ENCODE results near the gene DCAF8.
A peak's percentile ranks its signal among the peaks of the same experiment; 100 is the strongest.

Gene DCAF8

DNA sequence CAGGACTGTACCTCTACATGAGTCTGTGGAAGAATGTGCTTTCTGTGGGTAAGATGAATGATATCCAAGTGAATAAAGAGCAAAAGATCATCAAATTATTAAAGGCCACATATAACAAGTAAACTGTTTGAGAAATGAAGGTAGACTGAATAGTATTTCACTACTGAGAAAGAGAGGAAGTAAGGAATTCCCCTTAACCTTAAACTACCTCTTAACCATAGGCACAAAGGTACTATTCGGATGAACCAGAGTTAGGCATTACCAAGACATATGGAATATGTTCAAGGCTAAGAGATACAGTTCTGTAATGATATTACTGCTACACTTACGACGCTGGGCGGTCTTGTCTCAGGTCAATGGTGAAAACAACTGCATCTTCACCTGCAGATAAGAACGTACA is 25.5 kb downstream of the DCAF8 start:
- no peak for TF ChIP-seq CTCF (IDR thresholded peaks at IDR 0.05; ENCODE audit: control extremely low read depth, extremely low read depth, low read depth, missing control alignments)
- POLR2A ChIA-PET = no interaction called here
- CTCF ChIA-PET = interaction anchor here (5.0 kb wide), 1 partner anchor 15 kb away, joined by 39 read pairs; no protein-coding TSS in a partner anchor
- DNase-seq (ENCODE audit: extremely low spot score) = no peak

- no peak for DNase-seq (ENCODE audit: extremely low spot score)
- no peak for TF ChIP-seq CTCF (IDR thresholded peaks at IDR 0.05; ENCODE audit: control extremely low read depth, extremely low read depth, low read depth, missing control alignments)
- ChIA-PET POLR2A (no interaction called here), CTCF (interaction anchor here (0.9 to 5.0 kb wide), 7 partner anchors 13 to 92 kb away, joined by 3 to 39 read pairs (median 7); no protein-coding TSS in a partner anchor)
These were observed 29.4 kb downstream of the DCAF8 start for GRCh38 chr1:160232911-160233310.

DNA sequence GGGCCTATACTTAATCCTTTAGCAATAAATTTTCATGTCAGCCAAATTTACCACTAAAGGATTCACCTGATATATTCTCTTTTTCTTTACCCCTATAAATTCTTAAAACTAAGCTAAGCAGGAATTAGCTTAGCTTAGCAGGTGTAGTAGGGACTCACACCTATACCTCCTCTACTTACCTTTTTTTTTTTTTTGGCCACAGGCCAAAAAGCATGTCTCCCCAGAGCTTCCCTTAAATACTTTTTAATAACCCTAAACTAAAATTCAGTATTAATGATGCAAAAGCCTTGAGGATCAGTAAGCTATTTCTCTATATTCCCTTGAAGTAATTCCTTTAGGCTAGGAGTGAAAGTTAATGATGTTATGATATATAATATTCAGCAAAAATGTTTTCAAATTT is 33.9 kb downstream of the DCAF8 start:
- ChIA-PET POLR2A (no interaction called here), CTCF (interaction anchor here (1.0 to 5.8 kb wide), 8 partner anchors 7 to 35 kb away, joined by 3 to 45 read pairs (median 4); no protein-coding TSS in a partner anchor)
- no peak for DNase-seq (ENCODE audit: extremely low spot score)
- TF ChIP-seq CTCF (IDR thresholded peaks at IDR 0.05; ENCODE audit: control extremely low read depth, extremely low read depth, low read depth, missing control alignments) = no peak

- no peak for TF ChIP-seq CTCF (IDR thresholded peaks at IDR 0.05; ENCODE audit: control extremely low read depth, extremely low read depth, low read depth, missing control alignments)
- DNase-seq (ENCODE audit: extremely low spot score) = no peak
- ChIA-PET CTCF (interaction anchor here (0.7 to 5.8 kb wide), 11 partner anchors 8 to 126 kb away, joined by 3 to 45 read pairs (median 4); no protein-coding TSS in a partner anchor), POLR2A (no interaction called here)
These were observed 34.8 kb downstream of the DCAF8 start for GRCh38 chr1:160227561-160227960.

- CTCF ChIA-PET = interaction anchor here (0.7 to 5.8 kb wide), 13 partner anchors 7 to 126 kb away, joined by 3 to 45 read pairs (median 4); no protein-coding TSS in a partner anchor
- DNase-seq (ENCODE audit: extremely low spot score) = no peak
- POLR2A ChIA-PET = no interaction called here
- no peak for TF ChIP-seq CTCF (IDR thresholded peaks at IDR 0.05; ENCODE audit: control extremely low read depth, extremely low read depth, low read depth, missing control alignments)
These were observed 35.3 kb downstream of the DCAF8 start for GRCh38 chr1:160227034-160227433.

DNA sequence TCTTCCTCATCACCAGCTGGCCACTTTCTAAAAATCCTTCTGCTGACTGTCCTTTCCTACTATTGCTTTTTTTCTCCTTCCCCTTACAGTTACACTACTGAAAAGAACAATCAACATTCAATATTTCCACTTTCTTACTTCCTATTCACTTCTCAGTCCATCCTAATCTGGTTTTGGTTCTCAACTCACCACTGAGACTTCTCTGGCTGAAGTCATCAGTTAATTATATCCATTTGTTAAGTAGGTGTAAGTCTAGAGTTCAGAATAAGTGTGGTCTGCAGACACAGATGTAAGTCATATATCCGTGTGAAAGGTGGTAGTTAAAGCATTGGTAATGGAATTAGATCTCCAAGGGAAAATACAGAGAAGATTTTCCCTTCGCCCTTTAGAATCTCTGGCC is 35.7 kb downstream of the DCAF8 start:
- TF ChIP-seq CTCF (IDR thresholded peaks at IDR 0.05; ENCODE audit: control extremely low read depth, extremely low read depth, low read depth, missing control alignments) = no peak
- DNase-seq (ENCODE audit: extremely low spot score) = peak; percentile 52
- CTCF ChIA-PET = interaction anchor here (0.7 to 5.8 kb wide), 11 partner anchors 8 to 125 kb away, joined by 3 to 45 read pairs (median 5); no protein-coding TSS in a partner anchor
- POLR2A ChIA-PET = no interaction called here
